Pancreas (tissue), 10 donors: ENCODE measurements around the gene EVA1C. TPM values are rescaled to one million over a fixed set of nuclear protein-coding genes. Genes with fewer than 3 reads are reported as not detected.

Source experiments
- ATAC-seq, 4 donors: fragments of 200-7000 bp; cut with Tn5 transposase; one replicate each; pipeline versions ENCODE4 v1.8.0 to v1.9.1; 2020; ENCODE audit warnings: mild to moderate bottlenecking in 4 of 4, moderate library complexity in 4 of 4
- DNase-seq, 6 donors: peaks; one replicate each; pipeline ENCODE4 v3.0.0-alpha.2; 2020
- FAIRE-seq: peaks from 2 replicates; lab custom pipeline; 2012; peaks lifted over from hg19 to GRCh38; lab: Jason Lieb, UNC
- H3K27ac ChIP-seq, 4 donors: fragments of 200-600 bp; sonication (generic); 1 replicate in 3 of 4; 2 replicates in 1 of 4; pipeline versions ENCODE4 v1.5.0 to v1.8.0; 2020
- H3K27me3 ChIP-seq, 4 donors: fragments of 200-600 bp; one replicate each; pipeline ENCODE4 v1.8.0; 2021
- H3K36me3 ChIP-seq, 3 donors: fragments of 200-600 bp; sonication (generic) in 1 of 3; one replicate each; pipeline versions ENCODE4 v1.5.0 to v1.8.0; 2020 to 2021
- H3K4me1 ChIP-seq, 3 donors: fragments of 200-600 bp; one replicate each; pipeline ENCODE4 v1.8.0; 2021
- H3K4me3 ChIP-seq, 4 donors: fragments of 200-600 bp; sonication (generic) in 2 of 4; one replicate each; pipeline versions ENCODE4 v1.5.0 to v1.8.0; 2020 to 2021
- H3K9me3 ChIP-seq, 4 donors: fragments of 200-600 bp; one replicate each; pipeline ENCODE4 v1.8.0; 2021
- WGBS, 2 donors: extraction: QIAGEN DNeasy Blood & Tissue Kit; methylation state at CpG; one replicate each; pipeline ENCODE4 v1.1.7; 2013; 5-methylcytosine and 5-hydroxymethylcytosine counted together
- intact Hi-C, 3 donors: fragments of 100-400 bp; cut with DNase I; formaldehyde crosslinking; loops; one replicate each; pipeline versions ENCODE4 v1.11.1 to v1.14.2; 2022
- polyA plus RNA-seq, 2 donors: library from polyadenylated mRNA; stranded (reverse); fragments of 200-250 nt; gene quantifications; one replicate each; pipeline ENCODE4 v1.2.3, GENCODE V29; 2013
- total RNA-seq, 6 donors: library from RNA; stranded (reverse); fragmentation: NEBNext Ultra II Directional in 4 of 6; extraction: Animal tissue kit (Norgen Biotek cat#: 25700) in 4 of 6; gene quantifications; one replicate each; pipeline versions ENCODE4 v1.2.1 to v1.2.4, GENCODE V29; 2021 to 2023
- TF ChIP-seq, protein P1 (sequence below), 4 donors: fragments of 200-600 bp; sonication (generic) in 3 of 4; IDR thresholded peaks; one replicate each; pipeline versions ENCODE4 v1.5.0 to v1.8.0; 2021; ENCODE audit warnings: antibody characterized with exemption in 4 of 4
- donor health status: healthy with polysubstance abuse.
- donor health status: DM: no; HTN: no; CAD: no; lungs with moderate emphysema.
- donor health status: DM: no; HTN: no; CAD: no.
- donor health status: control.
- donor health status: control.
- donor health status: Bipolar disorder and iron deficiency.
- donor health status: DM: yes; HTN: yes; CAD: no.
- donor health status: DM: no; HTN: no; CAD: no.
- donor health status: DM: no; HTN: no; CAD: no.
- donor health status: DM: yes; HTN: yes; CAD: no.

The EVA1C gene
- total and polyA plus RNA-seq, 8 donors, result 7.9 to 35.9 (median 11.6) TPM

DNA sequence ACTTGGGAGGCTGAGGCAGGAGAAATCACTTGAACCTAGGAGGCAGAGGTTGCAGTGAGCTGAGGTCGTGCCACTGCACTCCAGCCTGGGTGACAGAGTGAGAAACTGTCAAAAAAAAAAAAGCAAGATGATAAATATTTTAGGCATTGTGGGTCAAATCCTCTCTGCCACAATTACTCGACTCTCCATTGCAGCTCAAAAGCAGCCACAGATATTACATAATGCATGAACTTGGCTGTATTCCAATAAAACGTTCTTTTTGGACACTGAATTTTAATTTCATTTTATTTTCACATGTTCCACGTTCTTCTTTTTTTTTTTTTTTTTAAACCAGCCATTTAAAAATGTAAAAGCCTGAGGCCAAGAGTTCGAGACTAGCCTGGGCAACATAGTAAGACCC, 103.4 kb downstream of the EVA1C start:
- H3K4me3 ChIP-seq, result no peak overlapping the region
- H3K36me3 ChIP-seq, result no peaks in the 10 kb centered on the region
- intact Hi-C loops, result no loop called here
- no peaks in the 10 kb centered on the region for H3K9me3 ChIP-seq
- no peaks in the 10 kb centered on the region for H3K4me1 ChIP-seq
- peak in 1 of 4 donors; percentile 36 for ATAC-seq
- no peak overlapping the region for H3K27ac ChIP-seq
- TF ChIP-seq, protein P1, sequence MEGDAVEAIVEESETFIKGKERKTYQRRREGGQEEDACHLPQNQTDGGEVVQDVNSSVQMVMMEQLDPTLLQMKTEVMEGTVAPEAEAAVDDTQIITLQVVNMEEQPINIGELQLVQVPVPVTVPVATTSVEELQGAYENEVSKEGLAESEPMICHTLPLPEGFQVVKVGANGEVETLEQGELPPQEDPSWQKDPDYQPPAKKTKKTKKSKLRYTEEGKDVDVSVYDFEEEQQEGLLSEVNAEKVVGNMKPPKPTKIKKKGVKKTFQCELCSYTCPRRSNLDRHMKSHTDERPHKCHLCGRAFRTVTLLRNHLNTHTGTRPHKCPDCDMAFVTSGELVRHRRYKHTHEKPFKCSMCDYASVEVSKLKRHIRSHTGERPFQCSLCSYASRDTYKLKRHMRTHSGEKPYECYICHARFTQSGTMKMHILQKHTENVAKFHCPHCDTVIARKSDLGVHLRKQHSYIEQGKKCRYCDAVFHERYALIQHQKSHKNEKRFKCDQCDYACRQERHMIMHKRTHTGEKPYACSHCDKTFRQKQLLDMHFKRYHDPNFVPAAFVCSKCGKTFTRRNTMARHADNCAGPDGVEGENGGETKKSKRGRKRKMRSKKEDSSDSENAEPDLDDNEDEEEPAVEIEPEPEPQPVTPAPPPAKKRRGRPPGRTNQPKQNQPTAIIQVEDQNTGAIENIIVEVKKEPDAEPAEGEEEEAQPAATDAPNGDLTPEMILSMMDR (IDR thresholded peaks at IDR 0.05), result no peak
- FAIRE-seq, result no peak
- H3K27me3 ChIP-seq, result no peaks in the 10 kb centered on the region
- DNase-seq, result no peak
- WGBS, 2 donors, result 32% methylated on average over 5 of the region's 5 CpGs

DNA sequence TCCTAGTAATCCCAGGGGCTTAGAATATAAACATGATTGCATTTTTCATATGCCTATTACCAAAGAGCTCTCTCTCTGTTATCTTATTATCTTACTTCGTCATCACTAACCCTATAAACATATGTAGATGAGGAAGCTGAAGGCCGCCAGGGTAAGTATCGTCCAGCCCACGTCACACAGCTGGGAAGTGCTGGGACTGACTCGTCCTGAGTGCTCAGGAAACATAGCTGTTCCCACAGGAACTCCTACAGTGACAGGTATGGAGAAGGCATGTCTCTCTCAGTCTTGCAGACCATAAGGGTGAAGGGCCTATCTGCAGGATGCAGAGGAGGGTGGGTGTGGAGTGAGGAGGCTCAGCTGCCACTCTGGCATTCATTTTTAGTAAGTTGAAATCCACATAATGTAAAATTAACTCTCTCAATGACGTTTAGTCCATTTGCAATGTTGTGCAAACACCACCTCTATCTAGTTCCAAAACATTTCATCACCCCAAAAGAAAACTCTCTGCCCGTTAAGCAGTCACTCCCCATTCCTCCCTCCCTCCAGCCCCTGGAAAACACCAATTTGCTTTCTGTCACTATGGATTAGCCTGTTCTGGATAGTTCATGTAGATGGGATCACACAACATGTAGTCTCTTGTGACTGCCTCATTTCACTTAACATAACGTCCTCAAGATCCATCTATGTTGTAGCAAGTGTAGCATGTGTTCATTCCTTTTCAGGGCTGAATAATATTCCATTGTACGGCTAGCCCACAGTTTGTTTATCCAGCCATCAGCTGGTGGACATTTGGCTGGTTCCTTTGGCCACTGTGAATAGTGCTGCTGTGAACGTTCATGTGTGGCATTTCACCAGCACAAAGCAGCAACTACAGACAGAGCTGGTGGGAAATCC, 104.5 kb downstream of the EVA1C start:
- H3K36me3 ChIP-seq, result no peaks in the 10 kb centered on the region
- H3K27me3 ChIP-seq, result no peaks in the 10 kb centered on the region
- TF ChIP-seq, protein P1 (IDR thresholded peaks at IDR 0.05), result no peak
- DNase-seq (no peak), ATAC-seq (peak in 2 of 4 donors; percentile 22 to 45), FAIRE-seq (no peak)
- peaks cover 0 to 4% (median 0%) of the 10 kb centered on the region in 3 donors for H3K4me1 ChIP-seq
- intact Hi-C loops, result no loop called here
- 50 to 58% methylated on average over 10 of the region's 10 CpGs for WGBS, 2 donors
- H3K27ac ChIP-seq, result no peak overlapping the region
- H3K9me3 ChIP-seq, result no peaks in the 10 kb centered on the region
- H3K4me3 ChIP-seq, result no peak overlapping the region

- H3K4me3 ChIP-seq, result no peak overlapping the region
- no peaks in the 10 kb centered on the region for H3K36me3 ChIP-seq
- intact Hi-C loops, result no loop called here
- H3K27me3 ChIP-seq, result no peaks in the 10 kb centered on the region
- FAIRE-seq (no peak), ATAC-seq (no peak), DNase-seq (no peak)
- peak overlapping the region in 2 of 4 donors; percentile 37 to 58 for H3K27ac ChIP-seq
- no peaks in the 10 kb centered on the region for H3K9me3 ChIP-seq
- 75 to 86% methylated on average over 12 of the region's 12 CpGs for WGBS, 2 donors
- TF ChIP-seq, protein P1 (IDR thresholded peaks at IDR 0.05), result no peak
- H3K4me1 ChIP-seq, result peaks cover 0 to 7% (median 0%) of the 10 kb centered on the region in 3 donors
These were observed 107.7 kb downstream of the EVA1C start for GRCh38 chr21:32519945-32520874.

DNA sequence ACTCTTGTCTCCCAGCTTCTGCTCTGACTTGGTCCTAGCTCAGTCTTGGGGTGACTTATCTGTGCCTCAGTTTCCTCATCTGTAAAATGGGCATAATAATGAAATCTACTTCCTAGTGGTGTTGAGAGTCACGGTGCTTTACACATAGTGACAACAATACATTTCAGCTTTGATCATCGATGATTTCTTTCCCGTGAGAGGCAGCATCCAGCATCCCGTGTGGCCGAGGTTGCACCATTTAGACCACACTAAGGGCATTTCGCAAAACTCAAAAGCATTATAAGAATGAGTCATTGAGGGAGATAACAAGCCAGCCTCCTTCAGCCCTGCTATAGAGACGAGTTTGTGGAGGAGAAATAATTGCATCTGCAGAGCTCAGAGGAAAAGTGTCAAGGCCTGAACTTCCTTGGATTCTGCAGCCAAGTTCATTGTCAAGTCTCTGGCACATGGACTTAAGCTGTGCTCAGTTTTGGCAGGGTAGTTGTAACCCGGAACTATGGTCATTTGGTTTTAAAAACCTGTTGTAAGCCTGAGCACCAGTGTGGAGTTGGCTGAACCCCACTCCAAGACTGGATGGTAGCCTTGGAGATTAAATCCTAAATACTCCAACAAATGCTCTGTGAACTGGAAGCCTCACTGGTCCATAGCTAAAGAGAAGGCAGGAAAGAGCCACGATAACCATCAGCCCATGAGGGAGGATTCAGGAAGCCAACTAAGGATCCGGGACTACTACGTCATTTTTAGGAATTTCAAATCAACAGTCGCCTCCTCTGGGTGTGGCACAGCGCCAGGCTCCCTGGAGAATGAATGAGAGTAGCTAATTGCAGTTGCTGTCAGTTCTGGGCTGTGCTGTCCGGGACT, 108.6 kb downstream of the EVA1C start:
- TF ChIP-seq, protein P1 (IDR thresholded peaks at IDR 0.05), result no peak
- Histone ChIP-seq H3K27me3 (no peaks in the 10 kb centered on the region), H3K4me1 (peaks cover 0 to 7% (median 0%) of the 10 kb centered on the region in 3 donors), H3K27ac (peak overlapping the region; percentile 3 to 75 (median 38)), H3K36me3 (no peaks in the 10 kb centered on the region), H3K9me3 (no peaks in the 10 kb centered on the region), H3K4me3 (no peak overlapping the region)
- intact Hi-C loops, result no loop called here
- peak; percentile 36 to 80 (median 74) for DNase-seq
- FAIRE-seq, result no peak
- ATAC-seq, result peak; percentile 41 to 72 (median 68)
- WGBS, 2 donors, result 59 to 61% methylated on average over 14 of the region's 14 CpGs
